ENCODE data around the gene HIBCH.
"Not testable (repeated sequence)": the region's sequence is repeated elsewhere in the genome, so short reads cannot be mapped to it uniquely, and the experiment has no call there.

Gene HIBCH

DNA sequence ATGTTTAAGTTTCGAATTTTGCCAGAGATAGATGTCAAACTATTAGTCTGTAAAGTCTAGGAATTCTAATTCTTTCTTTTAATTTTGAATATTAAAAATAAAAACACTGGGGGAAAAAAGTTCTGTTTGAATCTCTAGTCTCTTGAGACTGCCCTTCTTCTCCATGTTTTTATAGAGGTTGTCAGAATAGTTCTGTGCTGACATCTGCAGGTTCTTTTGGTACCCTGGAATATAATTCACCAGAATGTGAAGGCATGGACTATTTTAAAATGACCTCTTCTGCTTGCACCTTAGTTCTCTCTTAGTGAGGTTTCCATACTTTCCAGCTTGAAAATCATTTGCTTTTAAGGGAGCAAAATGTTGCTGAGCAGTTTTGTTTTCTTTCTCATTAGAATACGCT, 136.1 kb downstream of the HIBCH start:
- DNase-seq, result no peak

GRCh38 chr2:190182071-190182524, 137.5 kb downstream of the HIBCH start:
- DNase-seq, result no peak

GRCh38 chr2:190181123-190181669, 138.4 kb downstream of the HIBCH start:
- DNase-seq, result no peak

DNA sequence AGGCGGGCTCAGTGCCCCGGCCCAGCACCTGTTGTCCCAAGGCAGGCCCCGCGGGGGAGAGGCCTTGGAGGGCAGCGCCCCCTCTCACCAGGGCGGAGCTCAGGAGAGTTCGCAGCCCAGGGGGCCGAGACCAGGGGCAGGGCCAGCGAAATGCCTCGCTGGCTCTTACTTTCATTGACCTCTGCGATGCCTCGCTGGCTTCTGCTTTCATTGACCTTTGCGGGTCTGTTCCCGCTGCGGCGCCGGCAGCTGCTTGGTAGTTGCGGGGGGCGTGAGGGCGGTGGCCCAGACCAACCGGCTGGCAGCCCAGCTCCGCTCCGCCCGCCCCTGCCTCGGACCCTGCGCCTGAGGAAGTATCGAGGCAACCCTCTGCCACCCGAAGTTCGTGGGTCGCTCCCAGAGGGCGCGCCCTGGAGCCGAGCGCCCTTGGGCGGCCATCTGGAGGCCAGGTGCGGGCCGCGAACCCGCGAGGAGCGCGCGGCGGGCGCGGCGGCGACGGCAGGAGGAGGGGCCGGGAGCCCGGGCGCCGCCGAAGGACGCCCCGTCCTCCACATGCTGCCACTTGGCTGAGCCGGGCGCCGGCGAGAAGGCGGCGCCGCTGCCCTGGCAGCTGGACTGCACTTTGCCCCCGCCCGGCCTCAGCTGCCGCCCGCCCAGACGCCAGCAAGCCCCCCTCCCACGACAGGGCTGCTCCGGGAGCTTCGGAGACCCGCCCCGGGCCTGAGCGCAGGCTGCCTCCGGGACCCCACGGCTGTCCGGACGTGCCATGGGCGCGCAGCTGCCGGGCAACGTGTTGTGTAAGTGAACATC, 139.1 kb downstream of the HIBCH start:
- DNase-seq, result no peak

DNA sequence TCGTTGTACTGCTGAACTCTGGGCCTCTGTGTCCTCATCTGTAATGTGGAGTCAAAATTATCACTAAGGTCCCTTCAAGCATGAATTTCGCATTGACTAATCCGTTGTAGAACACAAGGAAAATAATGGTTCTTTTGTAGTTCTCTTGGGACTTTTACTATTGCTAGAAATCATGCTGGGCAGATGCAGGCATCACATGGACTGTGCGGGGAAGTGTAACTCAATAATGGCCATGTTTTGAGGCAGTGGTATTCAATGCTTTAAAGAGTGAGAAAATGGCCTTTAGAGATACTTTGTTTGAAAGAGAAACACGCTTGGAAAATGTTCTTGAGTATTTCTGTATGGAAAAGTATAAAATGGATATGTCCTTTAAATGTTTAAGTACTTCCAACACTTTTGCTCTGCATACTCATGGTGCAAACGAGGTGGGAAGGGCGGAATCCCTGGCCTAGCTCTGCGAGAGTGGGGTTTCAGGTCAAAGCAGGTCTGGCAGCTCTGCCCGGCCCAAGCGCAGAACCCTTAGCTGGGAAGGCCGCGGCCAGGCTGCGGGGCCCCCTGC, 139.8 kb downstream of the HIBCH start:
- DNase-seq, result no peak

DNA sequence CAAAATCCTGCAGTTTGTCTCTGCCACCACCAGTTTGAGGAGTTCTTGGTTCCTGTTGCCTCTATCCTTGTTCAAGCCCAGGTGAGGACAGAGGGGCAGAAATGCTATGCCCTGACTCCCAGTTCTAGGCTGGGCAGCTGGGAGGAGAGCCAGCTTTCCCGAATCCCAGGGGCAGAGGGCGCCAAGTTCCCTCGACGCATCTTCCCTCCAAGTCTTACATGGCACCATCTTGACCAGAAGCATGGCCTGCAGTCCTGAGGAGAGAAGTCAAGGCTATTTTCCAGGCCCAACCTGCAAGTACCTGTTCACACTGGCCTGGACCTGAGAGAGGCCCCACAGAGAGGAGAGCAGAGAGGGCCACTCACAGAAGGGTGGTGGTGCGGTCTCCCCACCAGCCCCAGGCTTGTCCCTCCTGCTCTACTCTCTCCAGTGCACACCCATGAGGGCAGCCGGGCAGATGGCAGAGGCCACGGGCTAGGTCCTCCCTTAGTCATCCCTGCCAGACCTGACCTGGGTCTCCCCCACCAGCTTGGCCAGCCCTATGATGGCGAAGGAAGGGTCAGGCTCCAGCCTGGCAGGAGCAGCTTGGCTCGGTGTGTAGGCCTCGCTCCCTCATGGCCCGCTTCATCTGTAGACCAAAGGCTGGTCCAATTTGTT, 141.4 kb downstream of the HIBCH start:
- DNase-seq, result no peak

GRCh38 chr2:190177249-190178040, 142.2 kb downstream of the HIBCH start:
- DNase-seq, result no peak

DNA sequence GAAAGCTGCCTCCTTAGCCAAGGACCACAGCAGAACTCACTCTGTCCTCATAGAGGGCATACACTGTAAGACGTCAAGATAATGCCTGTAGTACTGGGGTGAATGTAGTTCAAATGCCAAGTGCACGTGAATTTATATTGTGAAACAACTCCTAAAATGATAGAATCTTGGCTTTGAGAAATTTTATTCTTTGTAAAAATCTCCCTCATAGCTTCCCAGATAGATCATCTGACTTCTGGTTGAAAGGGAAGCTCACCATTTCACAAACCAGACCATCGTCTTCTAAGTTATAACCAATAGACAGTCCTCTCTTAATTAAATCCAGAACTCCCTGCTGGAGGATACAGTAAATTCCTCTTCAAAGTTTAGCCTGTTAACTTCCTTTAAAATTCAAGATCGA, 146.2 kb downstream of the HIBCH start:
- DNase-seq, result no peak

DNA sequence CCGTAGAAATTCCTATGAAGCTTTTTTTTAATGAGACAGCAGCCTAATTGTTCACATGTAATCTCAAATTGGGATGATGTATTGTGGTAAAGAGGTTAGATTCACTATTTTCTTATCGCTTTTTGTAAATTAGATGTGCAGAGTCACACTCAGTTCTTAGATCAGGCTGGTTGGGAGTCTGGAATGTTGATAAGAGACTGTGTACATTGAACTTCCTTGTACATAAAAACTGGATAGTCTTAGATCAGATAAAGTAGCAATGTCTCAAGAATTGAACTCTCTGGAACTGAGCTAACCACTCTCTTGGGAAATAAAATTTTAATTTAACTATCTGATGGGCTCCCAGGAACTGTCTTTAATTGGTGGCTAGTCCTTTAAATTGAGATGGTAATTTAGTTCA, 149.0 kb downstream of the HIBCH start:
- no peak for DNase-seq

- DNase-seq, result no peak
Observed at GRCh38 chr2:190169221-190170072, 150.2 kb downstream of the HIBCH start.

DNA sequence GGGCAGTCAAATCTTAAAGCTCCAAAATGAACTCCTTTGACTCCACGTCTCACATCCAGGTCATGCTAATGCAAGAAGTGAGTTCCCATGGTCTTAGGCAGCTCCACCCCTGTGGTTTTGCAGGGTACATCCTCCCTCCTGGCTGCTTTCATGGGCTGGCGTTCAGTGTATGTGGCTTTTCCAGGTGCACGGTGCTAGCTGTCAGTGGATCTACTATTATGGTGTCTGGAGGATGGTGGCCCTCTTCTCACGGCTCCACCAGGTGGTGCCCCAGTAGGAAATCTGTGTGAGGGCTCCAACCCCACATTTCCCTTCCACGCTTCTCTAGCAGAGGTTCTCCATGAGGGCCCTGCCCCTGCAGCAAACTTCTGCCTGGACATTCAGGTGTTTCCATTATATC, 151.9 kb downstream of the HIBCH start:
- no peak for DNase-seq

DNA sequence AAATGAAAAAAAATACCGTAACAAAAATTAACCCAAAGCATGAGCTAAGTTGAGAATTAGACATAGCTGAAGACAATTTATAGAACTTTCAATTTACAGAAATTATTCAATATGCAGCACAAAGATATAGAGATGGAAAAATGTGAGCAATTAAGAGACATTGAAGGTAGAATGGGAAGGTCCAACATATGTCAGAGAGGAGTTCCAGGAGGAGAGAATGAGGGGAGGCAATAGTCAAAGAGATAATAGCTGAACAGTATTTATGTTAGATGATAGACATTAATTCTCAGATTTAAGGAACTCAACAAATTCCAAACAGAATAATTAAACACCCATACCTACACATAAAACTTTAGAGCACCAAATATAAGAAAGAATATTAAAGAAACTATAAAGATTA, 154.1 kb downstream of the HIBCH start:
- no peak for DNase-seq

DNA sequence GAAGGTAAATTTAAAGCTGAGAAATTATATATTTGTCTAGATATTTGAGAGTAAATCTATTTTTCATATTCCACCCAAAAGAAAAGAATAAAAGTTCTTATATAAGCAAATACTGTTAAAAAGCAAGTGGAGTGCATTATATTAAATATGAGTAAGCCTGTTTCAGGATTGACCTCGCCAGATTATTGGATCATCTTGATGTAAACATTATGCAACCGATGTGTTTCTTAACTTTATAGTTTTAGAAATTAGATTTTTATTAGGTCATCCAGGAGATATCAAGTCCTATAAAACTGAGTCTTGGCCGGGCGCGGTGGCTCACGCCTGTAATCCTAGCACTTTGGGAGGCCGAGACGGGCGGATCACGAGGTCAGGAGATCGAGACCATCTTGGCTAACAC, 156.8 kb downstream of the HIBCH start:
- DNase-seq, result no peak

DNA sequence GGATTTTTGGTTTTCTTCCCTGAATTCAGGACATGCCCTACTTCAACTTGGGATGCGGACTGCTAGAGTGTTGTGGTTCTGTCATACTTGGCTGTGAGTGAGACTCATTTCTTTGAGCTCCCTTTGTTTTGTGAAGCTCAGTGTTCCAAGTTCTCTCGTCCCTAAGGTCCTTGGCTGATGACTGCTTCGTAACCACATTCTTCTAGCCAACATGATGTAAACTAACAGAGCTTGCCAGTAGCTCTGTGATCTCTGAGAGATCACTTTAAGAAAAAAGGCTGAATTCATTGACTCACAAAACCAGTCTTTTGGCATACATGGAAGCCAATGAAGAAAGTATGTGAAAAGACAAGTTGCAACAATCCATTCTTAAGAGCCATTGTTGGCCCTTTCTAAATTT, 160.2 kb downstream of the HIBCH start:
- no peak for DNase-seq

DNA sequence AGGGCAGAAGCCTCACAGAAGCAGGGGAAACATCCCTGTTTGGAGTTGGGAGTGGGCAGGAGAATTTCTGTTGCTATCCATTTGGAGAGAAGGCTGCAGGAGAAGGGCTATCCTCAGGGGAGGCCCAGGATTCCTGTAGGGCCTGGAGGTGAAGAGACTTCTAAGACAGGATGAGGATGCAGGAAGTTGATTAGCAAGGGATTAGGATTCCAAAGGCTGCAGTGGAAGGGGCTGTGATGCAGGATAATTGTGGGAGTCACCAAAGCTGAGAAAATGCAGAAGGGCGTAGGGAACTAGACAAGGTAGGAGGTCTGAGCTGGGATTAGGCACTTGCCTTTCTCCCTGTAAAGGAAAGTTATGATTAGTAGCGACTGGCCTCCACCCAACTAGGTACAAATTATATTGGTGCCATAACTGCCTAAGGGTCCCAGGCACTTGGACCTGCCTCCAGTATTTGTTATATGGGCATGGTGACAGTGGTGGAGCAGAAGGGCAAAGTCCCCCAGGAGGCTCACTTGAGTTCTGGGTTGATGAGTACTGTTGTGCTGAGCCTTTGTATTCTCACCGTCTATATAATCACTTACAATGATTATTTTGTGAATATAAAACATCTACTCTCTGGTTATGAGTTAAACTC, 160.7 kb downstream of the HIBCH start:
- no peak for DNase-seq

GRCh38 chr2:190157613-190158528, 161.8 kb downstream of the HIBCH start:
- not testable (repeated sequence) for DNase-seq

DNA sequence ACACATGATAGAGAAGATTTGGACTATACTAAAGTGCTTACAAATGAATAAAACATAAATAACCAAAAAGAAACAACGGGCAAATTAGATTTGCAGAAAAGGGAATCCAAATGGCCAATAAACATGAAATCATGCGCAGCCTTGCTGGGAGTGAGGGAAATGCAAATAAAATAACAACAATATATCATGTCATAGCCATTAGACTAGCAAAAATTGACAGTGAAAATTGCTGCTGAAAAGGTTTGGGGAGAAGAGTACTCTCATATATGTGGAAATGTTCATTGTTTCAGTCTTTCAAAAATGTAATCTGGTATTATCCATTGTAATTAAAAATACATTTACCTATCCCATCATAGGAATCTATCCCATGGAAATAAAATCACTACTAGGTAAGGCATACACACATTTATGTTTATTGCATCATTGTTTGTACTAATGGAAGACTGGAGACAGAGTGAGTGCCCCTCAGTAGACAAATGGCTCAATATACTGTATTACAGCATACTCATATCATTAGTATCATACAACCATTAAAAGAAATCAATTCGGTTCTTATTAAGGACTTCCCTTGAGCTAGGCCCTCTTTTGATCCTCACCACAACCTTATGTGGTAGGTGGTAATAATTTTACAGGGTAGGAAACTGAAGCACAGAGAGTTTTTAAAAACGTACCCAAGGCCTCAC, 163.0 kb downstream of the HIBCH start:
- no peak for DNase-seq
